IPS-20b (cell line): ENCODE measurements around the gene KLHL29.
A peak's percentile ranks its signal among the peaks of the same experiment; 100 is the strongest.

Experiments used
- H3K27ac ChIP-seq: one replicate; pipeline ENCODE4 v1.5.1; 2013; ENCODE audit warnings: low read length
- H3K27me3 ChIP-seq: 2 replicates; pipeline ENCODE4 v1.6.1; 2013; ENCODE audit warnings: mild to moderate bottlenecking, low read length, inconsistent platforms; ENCODE audit not compliant: insufficient read depth
- H3K36me3 ChIP-seq: 2 replicates; pipeline ENCODE4 v1.6.1; 2013; ENCODE audit warnings: low read depth, mild to moderate bottlenecking, inconsistent platforms, low read length, moderate library complexity; ENCODE audit not compliant: insufficient read depth
- H3K4me1 ChIP-seq: 2 replicates; pipeline ENCODE4 v1.6.1; 2013; ENCODE audit warnings: mild to moderate bottlenecking, control low read depth, inconsistent platforms, low read length, moderate library complexity; ENCODE audit not compliant: insufficient read depth
- H3K4me3 ChIP-seq: 2 replicates; pipeline ENCODE4 v1.5.1; 2013; ENCODE audit warnings: mild to moderate bottlenecking, low read length, inconsistent platforms
- H3K9ac ChIP-seq: 2 replicates; pipeline ENCODE4 v1.6.1; 2013; ENCODE audit warnings: low read depth, mild to moderate bottlenecking, inconsistent platforms, low read length, moderate library complexity
- H3K9me3 ChIP-seq: 2 replicates; pipeline ENCODE4 v1.6.1; 2013; ENCODE audit warnings: mild to moderate bottlenecking, low read depth, low read length, inconsistent platforms; ENCODE audit not compliant: insufficient read depth

Gene KLHL29

DNA sequence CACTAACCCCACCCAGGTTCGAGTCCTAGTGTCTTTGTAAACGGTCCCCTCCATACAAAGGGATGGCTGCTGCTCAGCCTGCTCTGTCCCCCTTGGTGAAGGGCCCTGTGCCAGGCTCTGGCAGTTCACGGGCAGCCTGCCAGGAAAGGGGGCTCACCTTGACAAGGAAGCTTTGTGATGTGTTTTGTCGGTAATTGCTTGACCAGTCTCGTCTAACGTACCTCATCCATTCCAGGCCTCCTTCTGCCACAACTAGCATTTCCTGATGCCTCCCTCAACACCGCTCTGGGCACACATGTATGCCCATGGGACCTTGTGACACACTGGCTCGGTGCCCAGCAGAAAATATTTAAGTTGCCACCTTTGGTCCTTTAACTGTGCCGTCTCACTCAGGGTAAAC lies 171.9 kb downstream of the KLHL29 start:
- no peaks in the 10 kb centered on the region for H3K36me3 ChIP-seq
- no peaks in the 10 kb centered on the region for H3K27me3 ChIP-seq
- H3K4me3 ChIP-seq = no peak overlapping the region
- no peak overlapping the region for H3K27ac ChIP-seq
- H3K9me3 ChIP-seq = no peaks in the 10 kb centered on the region
- H3K4me1 ChIP-seq = no peaks in the 10 kb centered on the region
- no peak overlapping the region for H3K9ac ChIP-seq

DNA sequence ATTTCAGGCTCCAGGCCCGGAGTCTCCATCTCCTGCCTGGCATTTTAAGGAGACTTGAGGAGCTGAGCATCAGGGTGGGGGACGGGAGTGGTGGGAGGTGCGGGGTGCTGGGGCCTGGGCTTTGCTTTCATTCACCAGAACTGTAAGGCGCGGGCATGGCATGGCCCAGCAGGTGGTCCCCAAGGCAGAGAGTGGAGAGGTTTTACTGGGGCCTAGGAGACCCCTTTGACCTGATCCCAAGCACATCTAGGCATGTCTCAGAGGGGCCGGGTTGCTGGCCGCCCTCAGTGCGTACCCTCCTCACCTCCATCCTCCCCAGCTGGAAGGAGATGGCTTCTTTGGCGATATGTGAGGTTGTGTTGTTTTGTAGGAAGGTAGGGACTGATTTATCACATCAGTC lies 172.5 kb downstream of the KLHL29 start:
- Histone ChIP-seq H3K36me3 (no peaks in the 10 kb centered on the region), H3K27ac (no peak overlapping the region), H3K9me3 (no peaks in the 10 kb centered on the region), H3K4me3 (no peak overlapping the region), H3K4me1 (no peaks in the 10 kb centered on the region), H3K9ac (no peak overlapping the region), H3K27me3 (no peaks in the 10 kb centered on the region)

- Histone ChIP-seq H3K36me3 (no peaks in the 10 kb centered on the region), H3K27ac (no peak overlapping the region), H3K27me3 (no peaks in the 10 kb centered on the region), H3K9ac (no peak overlapping the region), H3K9me3 (no peaks in the 10 kb centered on the region), H3K4me3 (no peak overlapping the region), H3K4me1 (no peaks in the 10 kb centered on the region)
These were observed 174.7 kb downstream of the KLHL29 start for GRCh38 chr2:23559561-23560239.

- H3K4me1 ChIP-seq = peaks cover under 1% of the 10 kb centered on the region; the same call in 1 of the 2 replicates
- H3K27ac ChIP-seq = no peak overlapping the region
- H3K27me3 ChIP-seq = no peaks in the 10 kb centered on the region
- H3K36me3 ChIP-seq = no peaks in the 10 kb centered on the region
- H3K4me3 ChIP-seq = no peak overlapping the region
- no peak overlapping the region for H3K9ac ChIP-seq
- no peaks in the 10 kb centered on the region for H3K9me3 ChIP-seq
These were observed 176.1 kb downstream of the KLHL29 start for GRCh38 chr2:23561088-23561487.

GRCh38 chr2:23561544-23561943 lies 176.6 kb downstream of the KLHL29 start:
- Histone ChIP-seq H3K4me1 (peaks cover 5% of the 10 kb centered on the region; the same call in 1 of the 2 replicates), H3K36me3 (no peaks in the 10 kb centered on the region), H3K4me3 (no peak overlapping the region), H3K9ac (no peak overlapping the region), H3K27me3 (no peaks in the 10 kb centered on the region), H3K9me3 (no peaks in the 10 kb centered on the region), H3K27ac (no peak overlapping the region)

- H3K4me1 ChIP-seq = peaks cover 6% of the 10 kb centered on the region; the same call in 1 of the 2 replicates
- no peak overlapping the region for H3K4me3 ChIP-seq
These were observed 177.2 kb downstream of the KLHL29 start for GRCh38 chr2:23562143-23562542.

DNA sequence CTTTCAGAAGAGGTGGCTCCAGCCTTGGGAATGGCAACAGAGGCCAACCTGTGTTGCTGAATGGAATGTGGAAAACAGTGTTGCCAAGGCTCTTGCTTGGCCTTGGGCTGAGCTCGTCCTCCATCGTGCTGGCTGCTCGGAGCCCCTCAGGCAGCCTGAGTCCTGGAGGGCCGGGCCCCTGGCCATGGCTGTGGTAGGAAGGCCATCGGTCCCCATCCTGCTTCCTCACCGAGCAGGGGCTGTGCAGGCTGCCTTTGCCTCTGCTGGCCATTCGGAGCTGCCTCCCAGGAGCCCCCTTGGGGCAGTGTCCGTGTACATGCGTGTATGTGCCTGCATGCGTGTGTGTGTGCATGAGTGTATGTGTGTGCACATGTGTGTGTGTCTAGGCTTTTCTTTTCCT lies 178.2 kb downstream of the KLHL29 start:
- Histone ChIP-seq H3K36me3 (no peaks in the 10 kb centered on the region), H3K9me3 (no peaks in the 10 kb centered on the region), H3K27ac (no peak overlapping the region), H3K9ac (no peak overlapping the region), H3K4me3 (no peak overlapping the region), H3K27me3 (no peaks in the 10 kb centered on the region), H3K4me1 (peaks cover 6% of the 10 kb centered on the region; the same call in 1 of the 2 replicates)

More at GRCh38 chr2:23562143-23562542, 177.2 kb downstream of the KLHL29 start:
- Histone ChIP-seq H3K9ac (no peak overlapping the region), H3K27me3 (no peaks in the 10 kb centered on the region), H3K27ac (no peak overlapping the region), H3K9me3 (no peaks in the 10 kb centered on the region), H3K36me3 (no peaks in the 10 kb centered on the region)

- Histone ChIP-seq H3K9ac (peak overlapping the region; percentile 42; the same call in 1 of the 2 replicates), H3K36me3 (no peaks in the 10 kb centered on the region), H3K9me3 (no peaks in the 10 kb centered on the region), H3K27me3 (no peaks in the 10 kb centered on the region), H3K4me3 (no peak overlapping the region), H3K27ac (no peak overlapping the region), H3K4me1 (peaks cover 6% of the 10 kb centered on the region; the same call in 1 of the 2 replicates)
These were observed 179.0 kb downstream of the KLHL29 start for GRCh38 chr2:23563673-23564614.

- H3K4me3 ChIP-seq = no peak overlapping the region
- peaks cover 6% of the 10 kb centered on the region; the same call in 1 of the 2 replicates for H3K4me1 ChIP-seq
- no peaks in the 10 kb centered on the region for H3K36me3 ChIP-seq
- no peak overlapping the region for H3K27ac ChIP-seq
- H3K9ac ChIP-seq = peak overlapping the region; percentile 42; the same call in 1 of the 2 replicates
- no peaks in the 10 kb centered on the region for H3K27me3 ChIP-seq
- H3K9me3 ChIP-seq = no peaks in the 10 kb centered on the region
These were observed 179.6 kb downstream of the KLHL29 start for GRCh38 chr2:23564615-23564960.

- no peak overlapping the region for H3K27ac ChIP-seq
- no peaks in the 10 kb centered on the region for H3K36me3 ChIP-seq
- no peaks in the 10 kb centered on the region for H3K27me3 ChIP-seq
- no peak overlapping the region for H3K4me3 ChIP-seq
- H3K9me3 ChIP-seq = no peaks in the 10 kb centered on the region
- H3K4me1 ChIP-seq = peaks cover 6% of the 10 kb centered on the region; the same call in 1 of the 2 replicates
- no peak overlapping the region for H3K9ac ChIP-seq
These were observed 180.4 kb downstream of the KLHL29 start for GRCh38 chr2:23565374-23565773.

DNA sequence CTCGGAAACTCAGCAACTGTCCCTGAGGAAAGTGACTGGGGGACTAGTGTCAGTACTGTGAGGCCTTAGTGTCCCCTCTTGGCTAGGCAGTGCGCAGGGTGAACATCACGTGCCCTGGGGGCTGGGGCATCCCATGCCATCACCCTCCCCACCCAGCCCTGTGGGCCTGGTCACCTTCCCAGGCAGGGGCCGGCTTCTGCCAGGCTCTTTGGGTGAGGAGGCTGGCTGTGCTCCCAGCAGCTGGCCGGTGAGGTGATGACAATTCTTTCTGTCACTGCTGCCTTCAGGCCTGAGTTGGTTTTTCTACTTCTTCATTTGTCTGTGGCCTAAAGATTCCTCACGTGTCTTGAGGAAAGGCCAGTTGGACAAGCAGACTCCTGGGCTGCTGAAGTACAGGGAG lies 180.8 kb downstream of the KLHL29 start:
- H3K36me3 ChIP-seq = no peaks in the 10 kb centered on the region
- H3K9ac ChIP-seq = no peak overlapping the region
- H3K9me3 ChIP-seq = no peaks in the 10 kb centered on the region
- no peak overlapping the region for H3K27ac ChIP-seq
- peaks cover 6% of the 10 kb centered on the region; the same call in 1 of the 2 replicates for H3K4me1 ChIP-seq
- no peaks in the 10 kb centered on the region for H3K27me3 ChIP-seq
- no peak overlapping the region for H3K4me3 ChIP-seq
